ENCODE data around the gene COL23A1. TPM values are rescaled to one million over a fixed set of nuclear protein-coding genes. Genes with fewer than 3 reads are reported as not detected.

COL23A1 gene
- total RNA-seq, 1 experiment from 2014 or later = 15.0 TPM

DNA sequence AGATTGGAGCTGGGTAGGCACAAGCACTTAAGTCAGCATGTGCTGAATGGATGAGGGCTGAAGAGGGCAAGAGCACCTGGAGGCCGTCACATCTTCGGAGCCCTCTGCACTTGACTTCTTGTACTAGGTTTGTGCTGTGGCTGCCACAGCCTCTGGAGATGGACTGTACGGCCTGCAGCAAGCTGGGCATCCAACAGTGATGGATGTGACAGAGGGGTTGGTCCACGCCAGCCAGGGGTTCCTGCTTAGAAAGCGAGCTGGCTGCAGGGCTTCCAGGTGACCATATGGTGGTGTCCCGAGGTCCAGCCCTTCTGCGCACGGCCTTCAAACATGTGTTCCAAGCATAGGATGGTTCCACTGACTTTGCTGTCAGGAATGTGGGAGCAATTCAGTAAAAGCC is 292.4 kb downstream of the COL23A1 start (continued):
- TF ChIP-seq, protein P1, sequence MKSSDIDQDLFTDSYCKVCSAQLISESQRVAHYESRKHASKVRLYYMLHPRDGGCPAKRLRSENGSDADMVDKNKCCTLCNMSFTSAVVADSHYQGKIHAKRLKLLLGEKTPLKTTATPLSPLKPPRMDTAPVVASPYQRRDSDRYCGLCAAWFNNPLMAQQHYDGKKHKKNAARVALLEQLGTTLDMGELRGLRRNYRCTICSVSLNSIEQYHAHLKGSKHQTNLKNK (CRISPR knock-in tag; IDR thresholded peaks at IDR 0.05) = no peak
- TF ChIP-seq ZNF317 (CRISPR knock-in tag; IDR thresholded peaks at IDR 0.05; ENCODE audit: borderline replicate concordance, low read depth) (no peak), ELF4 (CRISPR knock-in tag; IDR thresholded peaks at IDR 0.05; ENCODE audit: low read depth) (no peak)
- TF ChIP-seq, protein P2, sequence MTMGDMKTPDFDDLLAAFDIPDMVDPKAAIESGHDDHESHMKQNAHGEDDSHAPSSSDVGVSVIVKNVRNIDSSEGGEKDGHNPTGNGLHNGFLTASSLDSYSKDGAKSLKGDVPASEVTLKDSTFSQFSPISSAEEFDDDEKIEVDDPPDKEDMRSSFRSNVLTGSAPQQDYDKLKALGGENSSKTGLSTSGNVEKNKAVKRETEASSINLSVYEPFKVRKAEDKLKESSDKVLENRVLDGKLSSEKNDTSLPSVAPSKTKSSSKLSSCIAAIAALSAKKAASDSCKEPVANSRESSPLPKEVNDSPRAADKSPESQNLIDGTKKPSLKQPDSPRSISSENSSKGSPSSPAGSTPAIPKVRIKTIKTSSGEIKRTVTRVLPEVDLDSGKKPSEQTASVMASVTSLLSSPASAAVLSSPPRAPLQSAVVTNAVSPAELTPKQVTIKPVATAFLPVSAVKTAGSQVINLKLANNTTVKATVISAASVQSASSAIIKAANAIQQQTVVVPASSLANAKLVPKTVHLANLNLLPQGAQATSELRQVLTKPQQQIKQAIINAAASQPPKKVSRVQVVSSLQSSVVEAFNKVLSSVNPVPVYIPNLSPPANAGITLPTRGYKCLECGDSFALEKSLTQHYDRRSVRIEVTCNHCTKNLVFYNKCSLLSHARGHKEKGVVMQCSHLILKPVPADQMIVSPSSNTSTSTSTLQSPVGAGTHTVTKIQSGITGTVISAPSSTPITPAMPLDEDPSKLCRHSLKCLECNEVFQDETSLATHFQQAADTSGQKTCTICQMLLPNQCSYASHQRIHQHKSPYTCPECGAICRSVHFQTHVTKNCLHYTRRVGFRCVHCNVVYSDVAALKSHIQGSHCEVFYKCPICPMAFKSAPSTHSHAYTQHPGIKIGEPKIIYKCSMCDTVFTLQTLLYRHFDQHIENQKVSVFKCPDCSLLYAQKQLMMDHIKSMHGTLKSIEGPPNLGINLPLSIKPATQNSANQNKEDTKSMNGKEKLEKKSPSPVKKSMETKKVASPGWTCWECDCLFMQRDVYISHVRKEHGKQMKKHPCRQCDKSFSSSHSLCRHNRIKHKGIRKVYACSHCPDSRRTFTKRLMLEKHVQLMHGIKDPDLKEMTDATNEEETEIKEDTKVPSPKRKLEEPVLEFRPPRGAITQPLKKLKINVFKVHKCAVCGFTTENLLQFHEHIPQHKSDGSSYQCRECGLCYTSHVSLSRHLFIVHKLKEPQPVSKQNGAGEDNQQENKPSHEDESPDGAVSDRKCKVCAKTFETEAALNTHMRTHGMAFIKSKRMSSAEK (CRISPR knock-in tag; IDR thresholded peaks at IDR 0.05; ENCODE audit: borderline replicate concordance) = no peak
- TF ChIP-seq, protein P3, sequence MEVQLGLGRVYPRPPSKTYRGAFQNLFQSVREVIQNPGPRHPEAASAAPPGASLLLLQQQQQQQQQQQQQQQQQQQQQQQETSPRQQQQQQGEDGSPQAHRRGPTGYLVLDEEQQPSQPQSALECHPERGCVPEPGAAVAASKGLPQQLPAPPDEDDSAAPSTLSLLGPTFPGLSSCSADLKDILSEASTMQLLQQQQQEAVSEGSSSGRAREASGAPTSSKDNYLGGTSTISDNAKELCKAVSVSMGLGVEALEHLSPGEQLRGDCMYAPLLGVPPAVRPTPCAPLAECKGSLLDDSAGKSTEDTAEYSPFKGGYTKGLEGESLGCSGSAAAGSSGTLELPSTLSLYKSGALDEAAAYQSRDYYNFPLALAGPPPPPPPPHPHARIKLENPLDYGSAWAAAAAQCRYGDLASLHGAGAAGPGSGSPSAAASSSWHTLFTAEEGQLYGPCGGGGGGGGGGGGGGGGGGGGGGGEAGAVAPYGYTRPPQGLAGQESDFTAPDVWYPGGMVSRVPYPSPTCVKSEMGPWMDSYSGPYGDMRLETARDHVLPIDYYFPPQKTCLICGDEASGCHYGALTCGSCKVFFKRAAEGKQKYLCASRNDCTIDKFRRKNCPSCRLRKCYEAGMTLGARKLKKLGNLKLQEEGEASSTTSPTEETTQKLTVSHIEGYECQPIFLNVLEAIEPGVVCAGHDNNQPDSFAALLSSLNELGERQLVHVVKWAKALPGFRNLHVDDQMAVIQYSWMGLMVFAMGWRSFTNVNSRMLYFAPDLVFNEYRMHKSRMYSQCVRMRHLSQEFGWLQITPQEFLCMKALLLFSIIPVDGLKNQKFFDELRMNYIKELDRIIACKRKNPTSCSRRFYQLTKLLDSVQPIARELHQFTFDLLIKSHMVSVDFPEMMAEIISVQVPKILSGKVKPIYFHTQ (CRISPR knock-in tag; IDR thresholded peaks at IDR 0.05) = no peak
- TF ChIP-seq, protein P4, sequence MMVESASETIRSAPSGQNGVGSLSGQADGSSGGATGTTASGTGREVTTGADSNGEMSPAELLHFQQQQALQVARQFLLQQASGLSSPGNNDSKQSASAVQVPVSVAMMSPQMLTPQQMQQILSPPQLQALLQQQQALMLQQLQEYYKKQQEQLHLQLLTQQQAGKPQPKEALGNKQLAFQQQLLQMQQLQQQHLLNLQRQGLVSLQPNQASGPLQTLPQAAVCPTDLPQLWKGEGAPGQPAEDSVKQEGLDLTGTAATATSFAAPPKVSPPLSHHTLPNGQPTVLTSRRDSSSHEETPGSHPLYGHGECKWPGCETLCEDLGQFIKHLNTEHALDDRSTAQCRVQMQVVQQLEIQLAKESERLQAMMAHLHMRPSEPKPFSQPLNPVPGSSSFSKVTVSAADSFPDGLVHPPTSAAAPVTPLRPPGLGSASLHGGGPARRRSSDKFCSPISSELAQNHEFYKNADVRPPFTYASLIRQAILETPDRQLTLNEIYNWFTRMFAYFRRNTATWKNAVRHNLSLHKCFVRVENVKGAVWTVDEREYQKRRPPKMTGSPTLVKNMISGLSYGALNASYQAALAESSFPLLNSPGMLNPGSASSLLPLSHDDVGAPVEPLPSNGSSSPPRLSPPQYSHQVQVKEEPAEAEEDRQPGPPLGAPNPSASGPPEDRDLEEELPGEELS (CRISPR knock-in tag; IDR thresholded peaks at IDR 0.05) = no peak
- TF ChIP-seq, protein P5, sequence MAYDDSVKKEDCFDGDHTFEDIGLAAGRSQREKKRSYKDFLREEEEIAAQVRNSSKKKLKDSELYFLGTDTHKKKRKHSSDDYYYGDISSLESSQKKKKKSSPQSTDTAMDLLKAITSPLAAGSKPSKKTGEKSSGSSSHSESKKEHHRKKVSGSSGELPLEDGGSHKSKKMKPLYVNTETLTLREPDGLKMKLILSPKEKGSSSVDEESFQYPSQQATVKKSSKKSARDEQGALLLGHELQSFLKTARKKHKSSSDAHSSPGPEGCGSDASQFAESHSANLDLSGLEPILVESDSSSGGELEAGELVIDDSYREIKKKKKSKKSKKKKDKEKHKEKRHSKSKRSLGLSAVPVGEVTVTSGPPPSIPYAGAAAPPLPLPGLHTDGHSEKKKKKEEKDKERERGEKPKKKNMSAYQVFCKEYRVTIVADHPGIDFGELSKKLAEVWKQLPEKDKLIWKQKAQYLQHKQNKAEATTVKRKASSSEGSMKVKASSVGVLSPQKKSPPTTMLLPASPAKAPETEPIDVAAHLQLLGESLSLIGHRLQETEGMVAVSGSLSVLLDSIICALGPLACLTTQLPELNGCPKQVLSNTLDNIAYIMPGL (CRISPR knock-in tag; IDR thresholded peaks at IDR 0.05) = no peak

DNA sequence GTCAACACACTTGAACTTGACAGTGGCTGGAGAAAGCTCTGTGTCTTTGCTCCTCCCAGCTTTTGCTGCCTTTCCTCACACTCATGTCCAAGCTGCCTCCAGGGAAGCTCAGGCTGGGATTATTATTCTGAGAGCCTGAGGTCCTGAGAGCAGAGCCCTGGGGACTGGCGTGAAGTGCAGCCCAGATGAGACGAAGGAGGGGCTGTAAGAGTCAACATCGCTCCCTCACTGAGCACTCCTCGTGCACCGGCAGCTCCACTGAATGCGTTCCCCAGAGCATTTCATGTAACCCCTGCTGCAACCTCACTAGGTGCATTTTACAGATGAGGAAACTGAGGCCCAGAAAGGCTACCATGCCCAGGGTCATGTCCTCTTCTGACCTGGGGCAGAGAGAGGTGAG is 294.1 kb downstream of the COL23A1 start:
- no peak for DNase-seq (ENCODE audit: low spot score)
- Mint-ChIP-seq H3K4me1 (peaks cover 5% of the 10 kb centered on the region; the same call in 1 of the 2 replicates), H3K4me3 (no peak overlapping the region), H3K27ac (no peak overlapping the region), H3K9me3 (peaks cover 14% of the 10 kb centered on the region), H3K27me3 (ENCODE audit: low read depth) (no peaks in the 10 kb centered on the region), H3K36me3 (peaks cover 7% of the 10 kb centered on the region)
- CTCF ChIA-PET = no interaction called here
- POLR2A ChIA-PET = interaction anchor here (0.6 kb wide), 1 partner anchor 573 kb away, joined by 3 read pairs; no protein-coding TSS in a partner anchor
- no peak for ATAC-seq
- no peak for TF ChIP-seq FOXK1 (CRISPR knock-in tag; IDR thresholded peaks at IDR 0.05)
- TF ChIP-seq ATF1 (CRISPR knock-in tag; IDR thresholded peaks at IDR 0.05) = no peak
- no peak for TF ChIP-seq NR1H2 (CRISPR knock-in tag; IDR thresholded peaks at IDR 0.05)
- TF ChIP-seq MXD4 (CRISPR knock-in tag; IDR thresholded peaks at IDR 0.05; ENCODE audit: borderline replicate concordance) = no peak
- TF ChIP-seq GRHL2 (CRISPR knock-in tag; IDR thresholded peaks at IDR 0.05; ENCODE audit: insufficient replicate concordance, severe bottlenecking) = no peak
- no peak for TF ChIP-seq SMAD3 (CRISPR knock-in tag; IDR thresholded peaks at IDR 0.05; ENCODE audit: borderline replicate concordance)
- no peak for TF ChIP-seq ZNF232 (CRISPR knock-in tag; IDR thresholded peaks at IDR 0.05)
- TF ChIP-seq, protein P2 (CRISPR knock-in tag; IDR thresholded peaks at IDR 0.05; ENCODE audit: borderline replicate concordance) = no peak
- TF ChIP-seq, protein P6, sequence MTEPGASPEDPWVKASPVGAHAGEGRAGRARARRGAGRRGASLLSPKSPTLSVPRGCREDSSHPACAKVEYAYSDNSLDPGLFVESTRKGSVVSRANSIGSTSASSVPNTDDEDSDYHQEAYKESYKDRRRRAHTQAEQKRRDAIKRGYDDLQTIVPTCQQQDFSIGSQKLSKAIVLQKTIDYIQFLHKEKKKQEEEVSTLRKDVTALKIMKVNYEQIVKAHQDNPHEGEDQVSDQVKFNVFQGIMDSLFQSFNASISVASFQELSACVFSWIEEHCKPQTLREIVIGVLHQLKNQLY (CRISPR knock-in tag; IDR thresholded peaks at IDR 0.05) = no peak
- TF ChIP-seq HMGA2 (CRISPR knock-in tag; IDR thresholded peaks at IDR 0.05) = no peak
